ENCODE data around the gene GTF2F2.
A peak's percentile ranks its signal among the peaks of the same experiment; 100 is the strongest.

Gene GTF2F2, protein sequence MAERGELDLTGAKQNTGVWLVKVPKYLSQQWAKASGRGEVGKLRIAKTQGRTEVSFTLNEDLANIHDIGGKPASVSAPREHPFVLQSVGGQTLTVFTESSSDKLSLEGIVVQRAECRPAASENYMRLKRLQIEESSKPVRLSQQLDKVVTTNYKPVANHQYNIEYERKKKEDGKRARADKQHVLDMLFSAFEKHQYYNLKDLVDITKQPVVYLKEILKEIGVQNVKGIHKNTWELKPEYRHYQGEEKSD
- long read RNA-seq, transcript GTF2F2-201 (8 exons, 2,239 nt), result major isoform, 213 of 245 reads
- long read RNA-seq, partial matches to known transcripts, result 12 of 245 reads
- long read RNA-seq, other reads (novel, unspliced or antisense), result 20 of 245 reads

DNA sequence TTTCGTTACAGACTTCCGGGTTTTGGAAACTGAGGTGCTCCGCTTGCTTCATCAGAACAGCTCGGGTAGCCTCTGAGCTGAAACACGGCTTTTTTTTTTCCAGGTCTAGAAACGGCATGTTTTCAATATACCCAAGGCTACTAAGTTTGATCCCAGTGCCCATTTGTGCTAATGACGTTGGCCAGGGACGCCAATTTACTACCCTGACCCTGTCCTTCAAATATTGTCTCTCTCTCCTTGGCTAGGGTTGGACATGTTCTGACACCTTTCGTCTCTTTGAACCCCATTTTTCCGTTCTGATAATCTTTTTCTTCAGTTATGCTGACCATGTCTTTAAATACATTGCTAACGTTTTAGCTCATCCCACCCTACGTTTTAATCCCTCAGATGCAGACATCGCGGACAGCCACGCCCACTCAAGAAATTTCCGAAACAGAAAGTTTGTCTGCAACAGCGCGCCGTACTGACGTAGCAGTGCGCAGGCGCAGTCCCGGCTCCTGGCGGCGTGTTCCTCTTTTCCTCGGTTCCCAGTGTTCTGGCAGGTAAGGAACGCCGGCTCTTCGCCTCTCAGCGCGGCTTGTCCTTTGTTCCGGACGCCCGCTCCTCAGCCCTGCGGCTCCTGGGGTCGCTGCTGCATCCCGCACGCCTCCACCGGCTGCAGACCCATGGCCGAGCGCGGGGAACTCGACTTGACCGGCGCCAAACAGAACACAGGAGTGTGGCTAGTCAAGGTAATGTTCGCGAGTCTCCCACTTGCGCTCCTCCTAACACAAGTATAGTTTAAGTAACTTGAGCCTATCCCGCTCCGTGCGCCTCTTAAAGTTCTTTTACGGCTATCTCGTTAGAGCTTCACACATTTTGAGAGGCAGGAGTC is at the start of gene GTF2F2:
GTF2F2 (plus strand) TSS at position 520 of the 874 bp plus-strand sequence; CDS start at position 666, 146 bp downstream.
- Histone ChIP-seq H3K27ac (replicated peaks) (peak within 1 kb of the TSS; percentile 88), H3K4me3 (replicated peaks; ENCODE audit: insufficient read depth, low read length) (peak within 1 kb of the TSS; percentile 84), H3K27me3 (ENCODE audit: insufficient read depth, poor library complexity, severe bottlenecking) (no peaks in the 10 kb centered on the region)
- TF ChIP-seq POLR2AphosphoS5 (IDR thresholded peaks at IDR 0.05; ENCODE audit: low read depth) (peak; percentile 90), SPI1 (IDR thresholded peaks at IDR 0.05; ENCODE audit: borderline replicate concordance, low read depth) (peak; percentile 93), GABPA (IDR thresholded peaks at IDR 0.05; ENCODE audit: low read depth) (no peak)
- TF ChIP-seq, protein P1, sequence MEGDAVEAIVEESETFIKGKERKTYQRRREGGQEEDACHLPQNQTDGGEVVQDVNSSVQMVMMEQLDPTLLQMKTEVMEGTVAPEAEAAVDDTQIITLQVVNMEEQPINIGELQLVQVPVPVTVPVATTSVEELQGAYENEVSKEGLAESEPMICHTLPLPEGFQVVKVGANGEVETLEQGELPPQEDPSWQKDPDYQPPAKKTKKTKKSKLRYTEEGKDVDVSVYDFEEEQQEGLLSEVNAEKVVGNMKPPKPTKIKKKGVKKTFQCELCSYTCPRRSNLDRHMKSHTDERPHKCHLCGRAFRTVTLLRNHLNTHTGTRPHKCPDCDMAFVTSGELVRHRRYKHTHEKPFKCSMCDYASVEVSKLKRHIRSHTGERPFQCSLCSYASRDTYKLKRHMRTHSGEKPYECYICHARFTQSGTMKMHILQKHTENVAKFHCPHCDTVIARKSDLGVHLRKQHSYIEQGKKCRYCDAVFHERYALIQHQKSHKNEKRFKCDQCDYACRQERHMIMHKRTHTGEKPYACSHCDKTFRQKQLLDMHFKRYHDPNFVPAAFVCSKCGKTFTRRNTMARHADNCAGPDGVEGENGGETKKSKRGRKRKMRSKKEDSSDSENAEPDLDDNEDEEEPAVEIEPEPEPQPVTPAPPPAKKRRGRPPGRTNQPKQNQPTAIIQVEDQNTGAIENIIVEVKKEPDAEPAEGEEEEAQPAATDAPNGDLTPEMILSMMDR (IDR thresholded peaks at IDR 0.05; ENCODE audit: insufficient read depth, low read length), result no peak
- TF ChIP-seq, protein P2, sequence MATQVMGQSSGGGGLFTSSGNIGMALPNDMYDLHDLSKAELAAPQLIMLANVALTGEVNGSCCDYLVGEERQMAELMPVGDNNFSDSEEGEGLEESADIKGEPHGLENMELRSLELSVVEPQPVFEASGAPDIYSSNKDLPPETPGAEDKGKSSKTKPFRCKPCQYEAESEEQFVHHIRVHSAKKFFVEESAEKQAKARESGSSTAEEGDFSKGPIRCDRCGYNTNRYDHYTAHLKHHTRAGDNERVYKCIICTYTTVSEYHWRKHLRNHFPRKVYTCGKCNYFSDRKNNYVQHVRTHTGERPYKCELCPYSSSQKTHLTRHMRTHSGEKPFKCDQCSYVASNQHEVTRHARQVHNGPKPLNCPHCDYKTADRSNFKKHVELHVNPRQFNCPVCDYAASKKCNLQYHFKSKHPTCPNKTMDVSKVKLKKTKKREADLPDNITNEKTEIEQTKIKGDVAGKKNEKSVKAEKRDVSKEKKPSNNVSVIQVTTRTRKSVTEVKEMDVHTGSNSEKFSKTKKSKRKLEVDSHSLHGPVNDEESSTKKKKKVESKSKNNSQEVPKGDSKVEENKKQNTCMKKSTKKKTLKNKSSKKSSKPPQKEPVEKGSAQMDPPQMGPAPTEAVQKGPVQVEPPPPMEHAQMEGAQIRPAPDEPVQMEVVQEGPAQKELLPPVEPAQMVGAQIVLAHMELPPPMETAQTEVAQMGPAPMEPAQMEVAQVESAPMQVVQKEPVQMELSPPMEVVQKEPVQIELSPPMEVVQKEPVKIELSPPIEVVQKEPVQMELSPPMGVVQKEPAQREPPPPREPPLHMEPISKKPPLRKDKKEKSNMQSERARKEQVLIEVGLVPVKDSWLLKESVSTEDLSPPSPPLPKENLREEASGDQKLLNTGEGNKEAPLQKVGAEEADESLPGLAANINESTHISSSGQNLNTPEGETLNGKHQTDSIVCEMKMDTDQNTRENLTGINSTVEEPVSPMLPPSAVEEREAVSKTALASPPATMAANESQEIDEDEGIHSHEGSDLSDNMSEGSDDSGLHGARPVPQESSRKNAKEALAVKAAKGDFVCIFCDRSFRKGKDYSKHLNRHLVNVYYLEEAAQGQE (IDR thresholded peaks at IDR 0.05; ENCODE audit: insufficient replicate concordance, low read depth), result no peak
- peak; percentile 80 to 94 for DNase-seq (ENCODE audit: low read depth in 1 of 2, low spot score in 1 of 2)

DNA sequence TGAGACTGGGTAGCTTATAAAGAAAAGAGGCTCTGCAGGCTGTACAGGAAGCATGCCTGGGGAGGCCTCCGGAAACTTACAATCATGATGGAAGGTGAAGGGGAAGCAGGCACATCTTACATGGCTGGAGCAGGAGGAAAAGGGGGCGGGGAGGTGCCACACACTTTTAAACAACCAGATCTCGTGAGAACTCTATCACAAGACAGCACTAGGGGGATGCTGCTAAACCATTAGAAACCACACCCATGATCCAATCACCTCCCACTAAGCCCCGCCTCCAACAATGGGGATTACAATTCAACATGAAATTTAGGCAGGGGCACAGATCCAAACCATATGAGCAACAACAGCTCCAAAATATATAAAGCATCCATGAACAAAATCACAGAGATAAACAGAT is 46.5 kb upstream of the GTF2F2 start:
- Histone ChIP-seq H3K27ac (replicated peaks) (no peak overlapping the region), H3K27me3 (ENCODE audit: insufficient read depth, poor library complexity, severe bottlenecking) (no peaks in the 10 kb centered on the region), H3K4me3 (replicated peaks; ENCODE audit: insufficient read depth, low read length) (no peak overlapping the region)
- TF ChIP-seq SPI1 (IDR thresholded peaks at IDR 0.05; ENCODE audit: borderline replicate concordance, low read depth), result no peak
- TF ChIP-seq, protein P1 (IDR thresholded peaks at IDR 0.05; ENCODE audit: insufficient read depth, low read length), result no peak
- no peak for TF ChIP-seq GABPA (IDR thresholded peaks at IDR 0.05; ENCODE audit: low read depth)
- TF ChIP-seq, protein P2 (IDR thresholded peaks at IDR 0.05; ENCODE audit: insufficient replicate concordance, low read depth), result no peak
- TF ChIP-seq POLR2AphosphoS5 (IDR thresholded peaks at IDR 0.05; ENCODE audit: low read depth), result no peak
- no peak for DNase-seq (ENCODE audit: low read depth in 1 of 2, low spot score in 1 of 2)

DNA sequence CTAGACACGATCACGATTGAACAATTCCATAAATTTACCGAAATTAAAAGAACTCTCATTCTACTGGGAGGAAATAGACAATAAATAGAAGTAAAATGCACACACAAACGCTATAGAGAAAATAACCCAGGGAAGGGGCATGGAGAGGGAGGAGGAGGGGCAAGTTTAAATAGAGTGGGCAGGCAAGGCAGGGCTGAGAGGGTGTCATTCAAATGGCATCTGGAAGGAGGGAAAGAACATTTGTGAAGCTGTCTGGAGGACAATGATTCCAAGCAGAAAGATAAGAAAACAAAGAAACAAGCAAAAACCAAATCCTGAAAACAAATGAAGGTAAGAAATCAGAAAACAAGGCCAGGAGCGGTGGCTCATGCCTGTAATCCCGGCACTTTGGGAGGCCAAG is 45.6 kb upstream of the GTF2F2 start:
- no peak overlapping the region for H3K27ac ChIP-seq (replicated peaks)
- TF ChIP-seq, protein P1 (IDR thresholded peaks at IDR 0.05; ENCODE audit: insufficient read depth, low read length), result no peak
- TF ChIP-seq, protein P2 (IDR thresholded peaks at IDR 0.05; ENCODE audit: insufficient replicate concordance, low read depth), result no peak
- TF ChIP-seq POLR2AphosphoS5 (IDR thresholded peaks at IDR 0.05; ENCODE audit: low read depth), result no peak
- no peak for TF ChIP-seq SPI1 (IDR thresholded peaks at IDR 0.05; ENCODE audit: borderline replicate concordance, low read depth)
- no peaks in the 10 kb centered on the region for H3K27me3 ChIP-seq (ENCODE audit: insufficient read depth, poor library complexity, severe bottlenecking)
- no peak overlapping the region for H3K4me3 ChIP-seq (replicated peaks; ENCODE audit: insufficient read depth, low read length)
- no peak for DNase-seq (ENCODE audit: low read depth in 1 of 2, low spot score in 1 of 2)
